Transverse colon (tissue), 3 donors: ENCODE measurements around the gene LEPROT.

Experiments used
- POLR2A ChIP-seq: fragments of 450-650 bp; IDR thresholded peaks from one replicate; pipeline ENCODE4 v1.6.1; 2016; ENCODE audit warnings: antibody characterized with exemption, mild to moderate bottlenecking, moderate library complexity
- TF ChIP-seq, protein P1 (sequence below), 5 experiments: fragments of 200-600 bp in 3 of 5; fragments of 450-650 bp in 2 of 5; sonication (generic) in 3 of 5; IDR thresholded peaks; 1 replicate in 2 of 5; 2 replicates in 3 of 5; pipeline ENCODE4 v1.5.1; 2016 to 2017; ENCODE audit warnings: antibody characterized with exemption in 5 of 5, inconsistent platforms in 3 of 5, mild to moderate bottlenecking in 2 of 5, moderate library complexity in 1 of 5

DNA sequence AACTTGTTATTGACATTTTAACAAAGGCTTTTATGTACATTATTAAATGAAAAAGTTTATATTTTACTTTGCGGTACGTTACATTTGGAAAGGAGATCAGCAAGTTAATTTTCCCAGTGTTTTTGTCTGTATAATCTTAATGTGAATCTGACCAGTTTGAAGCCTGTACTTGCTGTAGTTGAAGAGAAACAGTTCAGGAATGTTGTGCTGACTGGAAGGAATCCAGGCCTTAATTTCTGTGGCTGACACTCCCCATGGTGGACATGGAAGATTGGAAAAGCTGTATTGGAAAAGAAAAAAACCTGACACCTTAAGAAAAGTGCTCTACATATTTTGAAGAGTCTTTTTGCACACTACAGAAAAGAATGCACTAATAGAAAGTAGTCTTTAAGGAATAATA is 15.5 kb downstream of the LEPROT start:
- TF ChIP-seq, protein P1, sequence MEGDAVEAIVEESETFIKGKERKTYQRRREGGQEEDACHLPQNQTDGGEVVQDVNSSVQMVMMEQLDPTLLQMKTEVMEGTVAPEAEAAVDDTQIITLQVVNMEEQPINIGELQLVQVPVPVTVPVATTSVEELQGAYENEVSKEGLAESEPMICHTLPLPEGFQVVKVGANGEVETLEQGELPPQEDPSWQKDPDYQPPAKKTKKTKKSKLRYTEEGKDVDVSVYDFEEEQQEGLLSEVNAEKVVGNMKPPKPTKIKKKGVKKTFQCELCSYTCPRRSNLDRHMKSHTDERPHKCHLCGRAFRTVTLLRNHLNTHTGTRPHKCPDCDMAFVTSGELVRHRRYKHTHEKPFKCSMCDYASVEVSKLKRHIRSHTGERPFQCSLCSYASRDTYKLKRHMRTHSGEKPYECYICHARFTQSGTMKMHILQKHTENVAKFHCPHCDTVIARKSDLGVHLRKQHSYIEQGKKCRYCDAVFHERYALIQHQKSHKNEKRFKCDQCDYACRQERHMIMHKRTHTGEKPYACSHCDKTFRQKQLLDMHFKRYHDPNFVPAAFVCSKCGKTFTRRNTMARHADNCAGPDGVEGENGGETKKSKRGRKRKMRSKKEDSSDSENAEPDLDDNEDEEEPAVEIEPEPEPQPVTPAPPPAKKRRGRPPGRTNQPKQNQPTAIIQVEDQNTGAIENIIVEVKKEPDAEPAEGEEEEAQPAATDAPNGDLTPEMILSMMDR (IDR thresholded peaks at IDR 0.05), result no peak
- TF ChIP-seq POLR2A, result no peak
